Neural crest cell (in vitro differentiated cells): Measurements from ENCODE around the gene OSBP2. TPM values are rescaled to one million over a fixed set of nuclear protein-coding genes. Genes with fewer than 3 reads are reported as not detected.

Experiments used
- DNase-seq: peaks from one replicate; pipeline ENCODE4 v3.0.0; 2021; ENCODE audit warnings: low read depth, mixed read lengths, low spot score
- H3K27ac Mint-ChIP-seq: one replicate; pipeline ENCODE4 v1.8.0; 2021; ENCODE audit warnings: mild to moderate bottlenecking, mixed read lengths; ENCODE audit not compliant: unreplicated experiment
- H3K27me3 Mint-ChIP-seq: 2 replicates; pipeline ENCODE4 v1.8.0; 2021; ENCODE audit warnings: low read depth, mild to moderate bottlenecking, mixed read lengths
- H3K36me3 Mint-ChIP-seq: 2 replicates; pipeline ENCODE4 v1.8.0; 2021; ENCODE audit warnings: low read depth, mild to moderate bottlenecking, mixed read lengths
- H3K4me1 Mint-ChIP-seq: 2 replicates; pipeline ENCODE4 v1.8.0; 2021; ENCODE audit warnings: mixed read lengths
- H3K4me3 Mint-ChIP-seq: one replicate; pipeline ENCODE4 v1.8.0; 2021; ENCODE audit warnings: mild to moderate bottlenecking, mixed read lengths
- H3K9me3 Mint-ChIP-seq: 2 replicates; pipeline ENCODE4 v1.8.0; 2021; ENCODE audit warnings: mixed read lengths
- total RNA-seq: library from RNA; stranded (reverse); gene quantifications from 2 replicates; pipeline ENCODE4 v1.2.1, GENCODE V29; 2021
- TF ChIP-seq, protein P1 (sequence below): fragments of 200-600 bp; sonication (generic); conservative IDR thresholded peaks from 2 replicates; pipeline ENCODE4 v1.5.0; 2021; ENCODE audit warnings: antibody characterized with exemption, mild to moderate bottlenecking

OSBP2 gene
- total RNA-seq, 1 donor from 2014 or later, result 2.8 TPM

DNA sequence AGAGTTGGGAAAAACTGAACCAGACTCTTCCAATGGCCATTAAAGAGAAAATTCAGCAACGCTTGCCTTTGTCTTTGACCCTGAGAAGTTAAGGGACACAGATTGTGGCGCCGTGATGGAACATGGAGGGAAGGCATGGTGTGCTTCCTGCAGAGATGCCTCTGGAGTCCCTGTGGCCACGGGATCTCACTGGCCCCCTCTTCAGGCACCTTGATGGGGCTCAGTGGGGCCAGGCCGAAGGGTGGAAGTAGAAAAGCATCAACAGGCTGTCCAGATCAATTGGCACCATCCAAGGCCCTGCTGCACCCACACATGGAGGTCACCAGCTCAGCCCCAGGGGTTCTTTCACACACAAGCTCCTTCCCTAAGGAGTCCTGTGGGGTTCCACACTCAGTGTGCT lies 231.0 kb downstream of the OSBP2 start:
- Mint-ChIP-seq H3K9me3 (no peaks in the 10 kb centered on the region), H3K4me3 (no peak overlapping the region), H3K4me1 (peaks cover 5% of the 10 kb centered on the region), H3K27ac (no peak overlapping the region), H3K27me3 (no peaks in the 10 kb centered on the region), H3K36me3 (peaks cover 22% of the 10 kb centered on the region)
- DNase-seq, result no peak
- TF ChIP-seq, protein P1, sequence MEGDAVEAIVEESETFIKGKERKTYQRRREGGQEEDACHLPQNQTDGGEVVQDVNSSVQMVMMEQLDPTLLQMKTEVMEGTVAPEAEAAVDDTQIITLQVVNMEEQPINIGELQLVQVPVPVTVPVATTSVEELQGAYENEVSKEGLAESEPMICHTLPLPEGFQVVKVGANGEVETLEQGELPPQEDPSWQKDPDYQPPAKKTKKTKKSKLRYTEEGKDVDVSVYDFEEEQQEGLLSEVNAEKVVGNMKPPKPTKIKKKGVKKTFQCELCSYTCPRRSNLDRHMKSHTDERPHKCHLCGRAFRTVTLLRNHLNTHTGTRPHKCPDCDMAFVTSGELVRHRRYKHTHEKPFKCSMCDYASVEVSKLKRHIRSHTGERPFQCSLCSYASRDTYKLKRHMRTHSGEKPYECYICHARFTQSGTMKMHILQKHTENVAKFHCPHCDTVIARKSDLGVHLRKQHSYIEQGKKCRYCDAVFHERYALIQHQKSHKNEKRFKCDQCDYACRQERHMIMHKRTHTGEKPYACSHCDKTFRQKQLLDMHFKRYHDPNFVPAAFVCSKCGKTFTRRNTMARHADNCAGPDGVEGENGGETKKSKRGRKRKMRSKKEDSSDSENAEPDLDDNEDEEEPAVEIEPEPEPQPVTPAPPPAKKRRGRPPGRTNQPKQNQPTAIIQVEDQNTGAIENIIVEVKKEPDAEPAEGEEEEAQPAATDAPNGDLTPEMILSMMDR, result no peak

DNA sequence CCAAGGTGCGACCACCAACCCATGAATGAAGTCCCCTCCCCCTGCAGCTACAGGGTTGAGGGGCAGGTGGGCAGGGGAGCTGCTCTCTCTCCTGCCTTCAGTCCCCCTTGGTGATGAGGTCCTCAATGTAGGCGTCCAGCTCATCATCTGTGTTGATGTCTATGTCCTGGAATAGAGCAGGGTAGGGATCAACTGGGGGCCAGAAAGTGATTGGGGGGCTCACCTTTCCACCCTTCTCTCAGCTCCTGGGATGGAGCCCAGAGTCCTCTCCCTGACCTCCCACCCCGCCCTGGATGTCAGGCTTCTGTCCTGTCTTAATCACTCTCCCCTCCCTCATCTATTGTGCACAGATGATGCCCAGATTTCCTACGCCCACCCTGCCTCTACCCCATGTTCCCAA lies 232.0 kb downstream of the OSBP2 start:
- TF ChIP-seq, protein P1, result no peak
- Mint-ChIP-seq H3K27me3 (no peaks in the 10 kb centered on the region), H3K4me3 (no peak overlapping the region), H3K36me3 (peaks cover 29% of the 10 kb centered on the region), H3K4me1 (no peaks in the 10 kb centered on the region), H3K9me3 (no peaks in the 10 kb centered on the region), H3K27ac (no peak overlapping the region)
- DNase-seq, result no peak

DNA sequence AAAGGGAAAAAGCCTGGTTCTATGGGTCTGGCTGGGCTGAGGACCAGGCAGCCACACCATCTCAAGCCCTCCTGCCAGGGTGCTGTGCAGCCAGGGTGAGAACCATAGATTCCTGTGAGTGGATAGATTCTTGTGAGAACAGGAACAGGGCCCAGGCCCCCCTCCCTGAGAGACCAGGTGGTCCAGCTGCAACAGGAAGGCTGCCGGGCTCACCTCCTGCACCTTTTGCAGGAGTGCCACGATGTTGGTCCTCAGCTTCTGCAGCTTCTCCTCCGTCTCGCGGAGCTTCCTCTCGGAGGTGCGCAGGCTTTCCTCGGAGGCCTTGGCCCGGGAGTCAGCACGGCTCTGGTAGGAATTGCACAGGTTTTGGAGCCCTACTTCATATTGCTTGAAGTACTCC lies 233.1 kb downstream of the OSBP2 start:
- Mint-ChIP-seq H3K27ac (no peak overlapping the region), H3K4me1 (no peaks in the 10 kb centered on the region), H3K4me3 (no peak overlapping the region), H3K9me3 (no peaks in the 10 kb centered on the region), H3K27me3 (no peaks in the 10 kb centered on the region), H3K36me3 (peaks cover 32% of the 10 kb centered on the region)
- no peak for DNase-seq
- TF ChIP-seq, protein P1, result no peak

DNA sequence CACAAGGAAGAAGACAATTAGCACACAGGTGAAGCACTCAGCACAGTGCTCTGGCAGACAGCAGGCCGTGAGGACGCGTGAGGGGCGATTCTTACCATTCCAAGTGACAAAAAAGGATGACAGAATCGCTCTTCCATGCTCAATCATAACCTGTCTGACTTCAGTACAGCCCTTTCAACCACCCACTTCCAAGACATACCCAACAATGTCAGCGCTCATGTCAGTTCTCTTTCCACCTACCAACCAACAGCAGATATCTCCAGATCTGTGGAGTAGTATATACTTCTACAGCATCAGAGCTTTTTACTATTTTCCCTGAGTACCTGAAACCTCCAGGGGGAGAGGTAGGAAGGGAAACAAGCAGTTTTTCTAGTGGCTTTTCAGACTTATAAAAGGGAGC lies 233.7 kb downstream of the OSBP2 start:
- no peak for DNase-seq
- H3K36me3 Mint-ChIP-seq, result peaks cover 32% of the 10 kb centered on the region
- H3K9me3 Mint-ChIP-seq, result no peaks in the 10 kb centered on the region
- H3K27ac Mint-ChIP-seq, result no peak overlapping the region
- no peaks in the 10 kb centered on the region for H3K4me1 Mint-ChIP-seq
- no peaks in the 10 kb centered on the region for H3K27me3 Mint-ChIP-seq
- TF ChIP-seq, protein P1, result no peak
- no peak overlapping the region for H3K4me3 Mint-ChIP-seq

DNA sequence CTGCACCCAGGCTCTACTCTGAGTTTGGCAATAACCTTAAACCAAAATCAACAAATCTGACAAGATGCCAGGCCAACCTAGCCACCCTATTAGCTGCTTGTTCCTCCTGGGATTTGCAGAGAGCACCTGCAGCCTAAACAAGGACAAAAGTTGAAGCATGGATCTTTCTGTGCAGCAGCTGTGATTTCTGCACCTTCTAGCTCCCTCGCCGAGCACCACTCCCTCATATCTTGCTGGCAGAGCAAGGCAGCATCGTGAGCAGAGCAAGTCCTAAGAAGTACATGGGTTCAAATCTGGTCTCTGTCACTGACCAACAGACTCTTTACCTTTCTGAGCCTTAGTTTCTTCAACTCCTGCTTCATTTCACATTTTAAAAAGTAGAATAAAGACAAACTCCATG lies 235.6 kb downstream of the OSBP2 start:
- TF ChIP-seq, protein P1, result no peak
- no peak overlapping the region for H3K27ac Mint-ChIP-seq
- no peak overlapping the region for H3K4me3 Mint-ChIP-seq
- no peaks in the 10 kb centered on the region for H3K27me3 Mint-ChIP-seq
- no peak for DNase-seq
- no peaks in the 10 kb centered on the region for H3K4me1 Mint-ChIP-seq
- peaks cover 34% of the 10 kb centered on the region for H3K36me3 Mint-ChIP-seq
- H3K9me3 Mint-ChIP-seq, result no peaks in the 10 kb centered on the region
